ENCODE measurements around the gene CAMTA1. TPM values are rescaled to one million over a fixed set of nuclear protein-coding genes. Genes with fewer than 3 reads are reported as not detected.

CAMTA1 gene
- polyA plus RNA-seq, 1 donor (not counting 4 experiments of a cell fraction or from before 2014, with no cell fraction given), result 51.4 TPM

GRCh38 chr1:7582460-7582972 lies 797.3 kb downstream of the CAMTA1 start:
- no peak for FAIRE-seq
- Histone ChIP-seq H3K27me3 (ENCODE audit: control insufficient read depth, extremely low read depth, insufficient read depth, low read length) (no peaks in the 10 kb centered on the region), H3K4me2 (ENCODE audit: control insufficient read depth, extremely low read depth, insufficient read depth, low read depth, low read length) (no peak overlapping the region), H4K20me1 (ENCODE audit: control insufficient read depth, extremely low read depth, insufficient read depth, low read length) (no peaks in the 10 kb centered on the region), H2AFZ (ENCODE audit: control insufficient read depth, low read length) (no peak overlapping the region), H3K9me3 (ENCODE audit: control insufficient read depth, low read depth, low read length) (no peaks in the 10 kb centered on the region), H3K79me2 (ENCODE audit: control insufficient read depth, insufficient read depth, low read length) (no peaks in the 10 kb centered on the region), H3K9me1 (ENCODE audit: control insufficient read depth, extremely low read depth, insufficient read depth, low read length) (no peaks in the 10 kb centered on the region), H3K4me1 (ENCODE audit: control insufficient read depth, extremely low read depth, insufficient read depth, low read length) (no peaks in the 10 kb centered on the region), H3K27ac (ENCODE audit: control insufficient read depth, insufficient read depth, low read length) (no peak overlapping the region), H3K36me3 (ENCODE audit: control insufficient read depth in 2 of 2, extremely low read depth in 1 of 2, insufficient read depth in 2 of 2, low read length in 2 of 2) (no peaks in the 10 kb centered on the region), H3K9ac (ENCODE audit: control insufficient read depth, extremely low read depth, insufficient read depth, low read length) (no peak overlapping the region), H3K4me3 (ENCODE audit: control insufficient read depth in 2 of 3, extremely low read depth in 1 of 3, insufficient read depth in 2 of 3, low read depth in 1 of 3, low read length in 3 of 3) (no peak overlapping the region)
- TF ChIP-seq CTCF (optimal IDR thresholded peaks at IDR 0.05 in 1 of 3, IDR thresholded peaks at IDR 0.05 in 1 of 3, conservative IDR thresholded peaks at IDR 0.05 in 1 of 3; ENCODE audit: extremely low read depth in 1 of 3, insufficient read depth in 2 of 3, low read length in 3 of 3) (no peak), EZH2 (IDR thresholded peaks at IDR 0.05; ENCODE audit: low read length) (no peak)
- dilution Hi-C loops (cut with MboI; ENCODE audit: extremely low pct_ligation_motif_present, low sequenced_read_pairs), result no loop called here
- no peak for DNase-seq (ENCODE audit: low read depth, low spot score)

- H3K79me2 ChIP-seq (ENCODE audit: control insufficient read depth, insufficient read depth, low read length), result no peaks in the 10 kb centered on the region
- H4K20me1 ChIP-seq (ENCODE audit: control insufficient read depth, extremely low read depth, insufficient read depth, low read length), result no peaks in the 10 kb centered on the region
- FAIRE-seq (no peak), DNase-seq (ENCODE audit: low read depth, low spot score) (no peak)
- no peak overlapping the region for H3K27ac ChIP-seq (ENCODE audit: control insufficient read depth, insufficient read depth, low read length)
- H3K9me1 ChIP-seq (ENCODE audit: control insufficient read depth, extremely low read depth, insufficient read depth, low read length), result no peaks in the 10 kb centered on the region
- H3K27me3 ChIP-seq (ENCODE audit: control insufficient read depth, extremely low read depth, insufficient read depth, low read length), result no peaks in the 10 kb centered on the region
- H2AFZ ChIP-seq (ENCODE audit: control insufficient read depth, low read length), result no peak overlapping the region
- H3K36me3 ChIP-seq (ENCODE audit: control insufficient read depth in 2 of 2, extremely low read depth in 1 of 2, insufficient read depth in 2 of 2, low read length in 2 of 2), result no peaks in the 10 kb centered on the region
- TF ChIP-seq EZH2 (IDR thresholded peaks at IDR 0.05; ENCODE audit: low read length) (no peak), CTCF (optimal IDR thresholded peaks at IDR 0.05 in 1 of 3, IDR thresholded peaks at IDR 0.05 in 1 of 3, conservative IDR thresholded peaks at IDR 0.05 in 1 of 3; ENCODE audit: extremely low read depth in 1 of 3, insufficient read depth in 2 of 3, low read length in 3 of 3) (no peak)
- dilution Hi-C loops (cut with MboI; ENCODE audit: extremely low pct_ligation_motif_present, low sequenced_read_pairs), result no loop called here
- H3K9me3 ChIP-seq (ENCODE audit: control insufficient read depth, low read depth, low read length), result no peaks in the 10 kb centered on the region
- no peak overlapping the region for H3K4me2 ChIP-seq (ENCODE audit: control insufficient read depth, extremely low read depth, insufficient read depth, low read depth, low read length)
- no peak overlapping the region for H3K4me3 ChIP-seq (ENCODE audit: control insufficient read depth in 2 of 3, extremely low read depth in 1 of 3, insufficient read depth in 2 of 3, low read depth in 1 of 3, low read length in 3 of 3)
- H3K4me1 ChIP-seq (ENCODE audit: control insufficient read depth, extremely low read depth, insufficient read depth, low read length), result no peaks in the 10 kb centered on the region
- H3K9ac ChIP-seq (ENCODE audit: control insufficient read depth, extremely low read depth, insufficient read depth, low read length), result no peak overlapping the region
These were observed 798.2 kb downstream of the CAMTA1 start for GRCh38 chr1:7583291-7584096.

Measured in keratinocyte (primary cell).